ENCODE measurements around the gene PRPSAP1.
A peak's percentile ranks its signal among the peaks of the same experiment; 100 is the strongest.

Gene PRPSAP1

GRCh38 chr17:76383546-76384221 lies 30.0 kb upstream of the PRPSAP1 start:
- peak in 3 of 5 donors; percentile 16 to 64 (median 21) for DNase-seq

- DNase-seq = peak in 3 of 5 donors; percentile 28 to 75 (median 33)
Measured at GRCh38 chr17:76382803-76383545, 29.3 kb upstream of the PRPSAP1 start.

- no peak for DNase-seq
Measured at GRCh38 chr17:76382351-76382802, 28.7 kb upstream of the PRPSAP1 start.

- no peak for DNase-seq
Measured at GRCh38 chr17:76381633-76382350, 28.1 kb upstream of the PRPSAP1 start.

- no peak for DNase-seq
Measured at GRCh38 chr17:76379646-76380376, 26.1 kb upstream of the PRPSAP1 start.

GRCh38 chr17:76379275-76379641 lies 25.5 kb upstream of the PRPSAP1 start:
- DNase-seq = no peak

- DNase-seq = no peak
Measured at GRCh38 chr17:76378548-76379274, 25.0 kb upstream of the PRPSAP1 start.

GRCh38 chr17:76376318-76377133 lies 22.8 kb upstream of the PRPSAP1 start:
- DNase-seq = no peak

GRCh38 chr17:76371656-76372628 lies 18.2 kb upstream of the PRPSAP1 start:
- no peak for DNase-seq

- DNase-seq = no peak
Measured at GRCh38 chr17:76370261-76370993, 16.7 kb upstream of the PRPSAP1 start.

- no peak for DNase-seq
Measured at GRCh38 chr17:76369804-76370203, 16.1 kb upstream of the PRPSAP1 start.

GRCh38 chr17:76369379-76369778 lies 15.7 kb upstream of the PRPSAP1 start:
- no peak for DNase-seq

GRCh38 chr17:76368545-76368944 lies 14.8 kb upstream of the PRPSAP1 start:
- DNase-seq = no peak

- no peak for DNase-seq
Measured at GRCh38 chr17:76367642-76368041, 13.9 kb upstream of the PRPSAP1 start.

GRCh38 chr17:76366247-76366646 lies 12.5 kb upstream of the PRPSAP1 start:
- no peak for DNase-seq

GRCh38 chr17:76365256-76365903 lies 11.7 kb upstream of the PRPSAP1 start:
- DNase-seq = no peak

GRCh38 chr17:76363107-76363842 lies 9.6 kb upstream of the PRPSAP1 start:
- DNase-seq = no peak

GRCh38 chr17:76360461-76360860 lies 6.7 kb upstream of the PRPSAP1 start:
- no peak for DNase-seq

All from T-helper 1 cell (primary cell).